K562 (cell line): Measurements from ENCODE around the gene POFUT2.

ENCODE experiments used
- CBFA2T2 ChIP-seq: fragments of 450-650 bp; conservative IDR thresholded peaks from 2 replicates; pipeline ENCODE4 v1.6.1; 2017; ENCODE audit warnings: mild to moderate bottlenecking
- CTCF ChIP-seq, 3 experiments: IDR thresholded peaks in 2 of 3; conservative IDR thresholded peaks in 1 of 3; 2 replicates each; pipeline ENCODE4 v1.5.1; 2011 to 2012; ENCODE audit warnings: low read length in 3 of 3, mild to moderate bottlenecking in 3 of 3, control low read depth in 2 of 3, improper control_type of control experiment in 1 of 3, inconsistent platforms in 1 of 3, low read depth in 1 of 3, mixed read lengths in 1 of 3, moderate library complexity in 1 of 3; ENCODE audit not compliant: insufficient read depth in 2 of 3
- FOXA1 ChIP-seq: fragments of 450-650 bp; IDR thresholded peaks from 2 replicates; pipeline ENCODE4 v1.6.1; 2016; ENCODE audit warnings: mild to moderate bottlenecking, borderline replicate concordance
- NFE2L1 ChIP-seq: fragments of 450-650 bp; IDR thresholded peaks from 2 replicates; pipeline ENCODE4 v1.6.1; 2016; ENCODE audit warnings: missing genetic modification characterization, low read depth, mild to moderate bottlenecking, missing compliant biosample characterization, moderate library complexity, borderline replicate concordance
- POLR2AphosphoS5 ChIP-seq: IDR thresholded peaks from 2 replicates; pipeline ENCODE4 v1.6.1; 2011; ENCODE audit warnings: mild to moderate bottlenecking, low read depth, low read length, moderate library complexity; ENCODE audit not compliant: control insufficient read depth, insufficient read depth
- TCF7 ChIP-seq: sonication (generic); IDR thresholded peaks from 2 replicates; pipeline ENCODE4 v1.6.1; 2016; ENCODE audit warnings: antibody characterized with exemption, borderline replicate concordance
- ZNF830 ChIP-seq: fragments of 250-450 bp; sonication (Bioruptor Pico); IDR thresholded peaks from 2 replicates; pipeline ENCODE4 v1.5.0; 2021; ENCODE audit warnings: mild to moderate bottlenecking

DNA sequence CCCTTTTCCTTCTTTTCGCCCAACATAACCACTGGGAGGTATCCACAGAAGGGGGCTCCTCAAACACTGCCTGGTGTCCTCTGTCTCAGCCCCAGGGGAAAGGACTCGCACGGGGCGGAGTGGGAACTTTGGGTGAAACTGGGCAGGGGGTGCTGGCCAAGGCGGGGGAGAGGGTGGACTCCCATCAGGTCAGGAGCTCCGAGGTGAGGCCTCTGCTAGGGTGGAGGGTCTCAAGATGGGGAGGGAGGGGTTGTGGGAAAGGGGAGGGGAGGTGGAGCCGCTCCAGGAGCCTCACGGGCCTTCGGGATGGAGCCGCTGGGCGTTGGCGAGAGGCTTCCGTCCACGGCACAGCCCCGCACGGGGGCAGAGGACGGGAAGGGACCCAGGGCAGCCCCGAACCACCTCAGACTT is 43.2 kb upstream of the POFUT2 start:
- TF ChIP-seq CTCF (IDR thresholded peaks at IDR 0.05 in 2 of 3, conservative IDR thresholded peaks at IDR 0.05 in 1 of 3; ENCODE audit: insufficient read depth in 2 of 3, low read depth in 1 of 3, low read length in 3 of 3) (no peak), NFE2L1 (tag) (no peak), FOXA1 (no peak), ZNF830 (no peak), TCF7 (no peak), POLR2AphosphoS5 (no peak), CBFA2T2 (no peak)
